HEK293 (cell line): Measurements from ENCODE around the gene TAS1R1.

Experiments
- CTCF ChIA-PET: fragments of 350-600 bp; formaldehyde crosslinking; extraction: SDS; loops from one replicate; lab custom pipeline; 2021; ENCODE audit warnings: antibody characterized with exemption; lab: Yijun Ruan, JAX
- POLR2A ChIA-PET: fragments of 300-600 bp; formaldehyde crosslinking; extraction: SDS; loops from one replicate; lab custom pipeline; 2020; ENCODE audit warnings: antibody characterized with exemption, inconsistent platforms; lab: Yijun Ruan, JAX
- H3K27ac ChIP-seq: fragments of 200-500 bp; sonication (Bioruptor generic); 2 replicates; pipeline ENCODE4 v1.5.1; 2014; ENCODE audit warnings: low read depth, low read length, control low read depth, inconsistent platforms; ENCODE audit errors: extremely low read depth
- H3K36me3 ChIP-seq, 2 experiments: fragments of 200-500 bp in 1 of 2; sonication (Bioruptor generic) in 1 of 2; 1 replicate in 1 of 2; 2 replicates in 1 of 2; pipeline ENCODE4 v1.5.1; 2014 to 2017; ENCODE audit warnings: inconsistent platforms in 2 of 2, low read length in 2 of 2; ENCODE audit not compliant: control insufficient read depth in 2 of 2, insufficient read depth in 1 of 2
- H3K4me1 ChIP-seq: fragments of 200-500 bp; sonication (Bioruptor generic); 2 replicates; pipeline ENCODE4 v1.5.1; 2014; ENCODE audit warnings: mild to moderate bottlenecking, low read length, inconsistent platforms; ENCODE audit not compliant: control insufficient read depth, insufficient read depth
- H3K4me3 ChIP-seq: 2 replicates; pipeline ENCODE4 v1.5.1; 2011; ENCODE audit warnings: low read depth, mild to moderate bottlenecking, control low read depth, low read length, moderate library complexity
- H3K9me3 ChIP-seq: fragments of 200-500 bp; sonication (Bioruptor generic); 2 replicates; pipeline ENCODE4 v1.5.1; 2014; ENCODE audit warnings: low read depth, low read length, inconsistent platforms; ENCODE audit not compliant: control insufficient read depth, insufficient read depth
- TRIM28 ChIP-seq: IDR thresholded peaks from 2 replicates; pipeline ENCODE4 v1.6.1; 2011; ENCODE audit warnings: low read length, control low read depth, borderline replicate concordance
- ZBTB8A ChIP-seq: fragments of 450-650 bp; formaldehyde crosslinking; IDR thresholded peaks from 2 replicates; pipeline ENCODE4 v1.5.1; 2016; ENCODE audit warnings: missing biosample characterization, missing genetic modification characterization
- ZFHX2 ChIP-seq: fragments of 450-650 bp; formaldehyde crosslinking; conservative IDR thresholded peaks from 2 replicates; pipeline ENCODE4 v1.5.1; 2016; ENCODE audit warnings: missing biosample characterization, missing genetic modification characterization
- ZFP41 ChIP-seq: fragments of 450-650 bp; formaldehyde crosslinking; IDR thresholded peaks from 2 replicates; pipeline ENCODE4 v1.5.1; 2016; ENCODE audit warnings: missing biosample characterization, missing genetic modification characterization, borderline replicate concordance
- ZNF112 ChIP-seq: fragments of 450-650 bp; formaldehyde crosslinking; IDR thresholded peaks from 2 replicates; pipeline ENCODE4 v1.5.0; 2017; ENCODE audit warnings: missing biosample characterization, missing genetic modification characterization
- ZNF121 ChIP-seq: fragments of 450-650 bp; formaldehyde crosslinking; IDR thresholded peaks from 2 replicates; pipeline ENCODE4 v1.5.1; 2016; ENCODE audit warnings: missing biosample characterization, missing genetic modification characterization
- ZNF157 ChIP-seq: fragments of 450-650 bp; formaldehyde crosslinking; IDR thresholded peaks from 2 replicates; pipeline ENCODE4 v1.5.1; 2016; ENCODE audit warnings: missing biosample characterization, missing genetic modification characterization
- ZNF202 ChIP-seq: fragments of 450-650 bp; formaldehyde crosslinking; IDR thresholded peaks from 2 replicates; pipeline ENCODE4 v1.5.1; 2016; ENCODE audit warnings: missing biosample characterization, missing genetic modification characterization, borderline replicate concordance
- ZNF248 ChIP-seq: fragments of 450-650 bp; formaldehyde crosslinking; IDR thresholded peaks from 2 replicates; pipeline ENCODE4 v1.5.1; 2017; ENCODE audit warnings: missing biosample characterization, missing genetic modification characterization
- ZNF266 ChIP-seq: fragments of 450-650 bp; formaldehyde crosslinking; IDR thresholded peaks from 2 replicates; pipeline ENCODE4 v1.5.1; 2016; ENCODE audit warnings: missing biosample characterization, missing genetic modification characterization, low read depth
- ZNF354C ChIP-seq: fragments of 450-650 bp; formaldehyde crosslinking; IDR thresholded peaks from 2 replicates; pipeline ENCODE4 v1.5.1; 2016; ENCODE audit warnings: missing biosample characterization, missing genetic modification characterization, low read depth, borderline replicate concordance
- ZNF391 ChIP-seq: fragments of 450-650 bp; formaldehyde crosslinking; IDR thresholded peaks from 2 replicates; pipeline ENCODE4 v1.5.1; 2016; ENCODE audit warnings: low read depth, missing biosample characterization, missing genetic modification characterization, borderline replicate concordance
- ZNF404 ChIP-seq: fragments of 450-650 bp; formaldehyde crosslinking; IDR thresholded peaks from 2 replicates; pipeline ENCODE4 v1.5.1; 2017; ENCODE audit warnings: missing biosample characterization, missing genetic modification characterization
- ZNF48 ChIP-seq: fragments of 450-650 bp; formaldehyde crosslinking; IDR thresholded peaks from 2 replicates; pipeline ENCODE4 v1.5.1; 2016; ENCODE audit warnings: missing biosample characterization, missing genetic modification characterization
- ZNF529 ChIP-seq: fragments of 450-650 bp; formaldehyde crosslinking; IDR thresholded peaks from 2 replicates; pipeline ENCODE4 v1.5.1; 2017; ENCODE audit warnings: missing genetic modification characterization, missing biosample characterization; ENCODE audit not compliant: insufficient replicate concordance
- ZNF600 ChIP-seq: fragments of 450-650 bp; formaldehyde crosslinking; IDR thresholded peaks from 2 replicates; pipeline ENCODE4 v1.5.1; 2016; ENCODE audit warnings: missing biosample characterization, missing genetic modification characterization
- TF ChIP-seq, protein P1 (sequence below): fragments of 450-650 bp; formaldehyde crosslinking; IDR thresholded peaks from 2 replicates; pipeline ENCODE4 v1.5.0; 2017; ENCODE audit warnings: missing biosample characterization, missing genetic modification characterization, borderline replicate concordance
- TF ChIP-seq, protein P2 (sequence below): fragments of 450-650 bp; formaldehyde crosslinking; optimal IDR thresholded peaks from 2 replicates; pipeline ENCODE3; 2016; ENCODE audit warnings: missing biosample characterization, mild to moderate bottlenecking, missing genetic modification characterization

Gene TAS1R1

DNA sequence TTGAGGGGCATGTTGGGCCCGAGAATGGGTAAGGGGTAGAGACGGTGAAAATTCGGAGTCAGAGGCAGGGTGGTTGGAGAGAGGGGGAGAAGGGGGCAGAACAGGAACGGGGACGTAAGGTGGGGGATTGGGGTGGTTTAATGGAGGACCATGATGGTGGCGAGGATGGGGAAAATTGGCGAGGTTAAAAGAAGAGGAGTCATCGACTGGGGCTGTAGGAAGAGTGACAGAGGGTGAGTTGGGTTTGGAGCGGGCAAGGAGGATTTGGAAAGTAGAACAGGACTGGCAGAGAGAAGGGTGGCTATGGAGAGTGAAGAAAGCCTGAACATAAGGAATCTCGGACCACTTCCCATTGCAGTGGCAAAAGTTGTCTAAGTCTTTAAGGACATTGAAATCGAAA is 13.9 kb downstream of the TAS1R1 start:
- POLR2A ChIA-PET, result no interaction called here
- CTCF ChIA-PET, result interaction anchor here (0.8 kb wide), 1 partner anchor 14 kb away, joined by 3 read pairs; the partner anchor contains the start of gene TAS1R1
- TF ChIP-seq ZNF157 (tag by site-specific recombination) (no peak), ZNF391 (tag by site-specific recombination) (no peak)
- TF ChIP-seq, all 188 proteins: peak for 0
- no peaks in the 10 kb centered on the region for H3K9me3 ChIP-seq
- no peak overlapping the region for H3K27ac ChIP-seq
- no peaks in the 10 kb centered on the region for H3K36me3 ChIP-seq
- no peaks in the 10 kb centered on the region for H3K4me1 ChIP-seq
- no peak overlapping the region for H3K4me3 ChIP-seq

DNA sequence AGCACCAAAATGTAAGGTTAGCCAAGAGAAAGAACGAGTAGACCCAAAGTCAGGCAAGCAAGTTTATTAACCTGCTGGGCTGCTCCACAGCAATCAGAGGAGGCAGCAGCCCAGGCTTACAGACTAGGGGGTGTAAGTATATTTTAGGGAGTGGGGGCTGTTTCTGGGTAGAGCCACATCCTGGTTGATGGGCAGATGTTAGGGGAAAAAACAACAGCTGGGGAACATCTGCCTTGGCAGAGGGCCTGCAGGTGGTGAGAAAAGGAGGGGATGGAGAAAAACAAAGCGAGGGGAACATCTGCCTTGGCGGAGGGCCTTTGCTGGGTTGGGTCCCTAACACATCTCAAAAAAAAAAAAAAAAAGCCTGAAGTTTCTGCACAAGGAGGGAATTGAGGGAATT is 15.0 kb downstream of the TAS1R1 start:
- TF ChIP-seq, protein P1, sequence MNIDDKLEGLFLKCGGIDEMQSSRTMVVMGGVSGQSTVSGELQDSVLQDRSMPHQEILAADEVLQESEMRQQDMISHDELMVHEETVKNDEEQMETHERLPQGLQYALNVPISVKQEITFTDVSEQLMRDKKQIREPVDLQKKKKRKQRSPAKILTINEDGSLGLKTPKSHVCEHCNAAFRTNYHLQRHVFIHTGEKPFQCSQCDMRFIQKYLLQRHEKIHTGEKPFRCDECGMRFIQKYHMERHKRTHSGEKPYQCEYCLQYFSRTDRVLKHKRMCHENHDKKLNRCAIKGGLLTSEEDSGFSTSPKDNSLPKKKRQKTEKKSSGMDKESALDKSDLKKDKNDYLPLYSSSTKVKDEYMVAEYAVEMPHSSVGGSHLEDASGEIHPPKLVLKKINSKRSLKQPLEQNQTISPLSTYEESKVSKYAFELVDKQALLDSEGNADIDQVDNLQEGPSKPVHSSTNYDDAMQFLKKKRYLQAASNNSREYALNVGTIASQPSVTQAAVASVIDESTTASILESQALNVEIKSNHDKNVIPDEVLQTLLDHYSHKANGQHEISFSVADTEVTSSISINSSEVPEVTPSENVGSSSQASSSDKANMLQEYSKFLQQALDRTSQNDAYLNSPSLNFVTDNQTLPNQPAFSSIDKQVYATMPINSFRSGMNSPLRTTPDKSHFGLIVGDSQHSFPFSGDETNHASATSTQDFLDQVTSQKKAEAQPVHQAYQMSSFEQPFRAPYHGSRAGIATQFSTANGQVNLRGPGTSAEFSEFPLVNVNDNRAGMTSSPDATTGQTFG (tag by site-specific recombination), result no peak
- TF ChIP-seq ZNF404 (tag by site-specific recombination), result no peak
- no peak for TF ChIP-seq ZFP41 (tag by site-specific recombination)
- TF ChIP-seq ZNF266 (tag by site-specific recombination), result no peak
- no peak for TF ChIP-seq ZNF112 (tag by site-specific recombination)
- no peak for TF ChIP-seq ZBTB8A (tag by site-specific recombination)
- no peak for TF ChIP-seq ZNF48 (tag by site-specific recombination)
- TF ChIP-seq ZFHX2 (tag by site-specific recombination), result no peak
- Histone ChIP-seq H3K9me3 (no peaks in the 10 kb centered on the region), H3K27ac (no peak overlapping the region), H3K4me3 (no peak overlapping the region), H3K4me1 (no peaks in the 10 kb centered on the region), H3K36me3 (no peaks in the 10 kb centered on the region)
- ChIA-PET CTCF (interaction anchor here (0.8 to 1.7 kb wide), 2 partner anchors 15 kb away, joined by 3 to 8 read pairs; partner anchors contain the start of gene TAS1R1), POLR2A (interaction anchor here (1.5 kb wide), 1 partner anchor 10 kb away, joined by 8 read pairs; the partner anchor contains the start of gene ZBTB48)

DNA sequence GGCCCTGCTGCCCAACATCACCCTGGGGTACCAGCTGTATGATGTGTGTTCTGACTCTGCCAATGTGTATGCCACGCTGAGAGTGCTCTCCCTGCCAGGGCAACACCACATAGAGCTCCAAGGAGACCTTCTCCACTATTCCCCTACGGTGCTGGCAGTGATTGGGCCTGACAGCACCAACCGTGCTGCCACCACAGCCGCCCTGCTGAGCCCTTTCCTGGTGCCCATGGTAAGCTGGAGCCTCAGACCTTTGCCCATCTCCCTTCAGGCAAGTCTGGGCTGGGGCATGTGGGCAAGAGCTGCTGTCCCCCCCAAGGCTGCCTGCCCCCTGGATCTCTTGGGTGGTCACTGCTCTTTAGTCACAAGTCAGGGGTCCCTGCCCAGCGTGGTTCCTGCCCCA is 15.9 kb downstream of the TAS1R1 start:
- no peaks in the 10 kb centered on the region for H3K4me1 ChIP-seq
- TF ChIP-seq ZNF248, result no peak
- TF ChIP-seq ZNF202 (tag by site-specific recombination), result no peak
- no peak for TF ChIP-seq ZNF600 (tag by site-specific recombination)
- no peak for TF ChIP-seq ZNF354C (tag by site-specific recombination)
- no peak for TF ChIP-seq ZNF529 (tag by site-specific recombination)
- TF ChIP-seq, protein P2, sequence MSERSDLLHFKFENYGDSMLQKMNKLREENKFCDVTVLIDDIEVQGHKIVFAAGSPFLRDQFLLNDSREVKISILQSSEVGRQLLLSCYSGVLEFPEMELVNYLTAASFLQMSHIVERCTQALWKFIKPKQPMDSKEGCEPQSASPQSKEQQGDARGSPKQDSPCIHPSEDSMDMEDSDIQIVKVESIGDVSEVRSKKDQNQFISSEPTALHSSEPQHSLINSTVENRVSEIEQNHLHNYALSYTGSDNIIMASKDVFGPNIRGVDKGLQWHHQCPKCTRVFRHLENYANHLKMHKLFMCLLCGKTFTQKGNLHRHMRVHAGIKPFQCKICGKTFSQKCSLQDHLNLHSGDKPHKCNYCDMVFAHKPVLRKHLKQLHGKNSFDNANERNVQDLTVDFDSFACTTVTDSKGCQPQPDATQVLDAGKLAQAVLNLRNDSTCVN (tag by site-specific recombination), result no peak
- peak; percentile 61; the same call in 1 of the 2 replicates for TF ChIP-seq TRIM28
- no peak for TF ChIP-seq ZNF121 (tag by site-specific recombination)
- ChIA-PET CTCF (interaction anchor here (0.9 to 1.7 kb wide), 2 partner anchors 9 to 16 kb away, joined by 6 to 8 read pairs; partner anchors contain the start of genes TAS1R1 and ZBTB48), POLR2A (interaction anchor here (1.5 kb wide), 1 partner anchor 9 kb away, joined by 8 read pairs; the partner anchor contains the start of gene ZBTB48)
- no peak overlapping the region for H3K4me3 ChIP-seq
- no peaks in the 10 kb centered on the region for H3K36me3 ChIP-seq
- no peak overlapping the region for H3K27ac ChIP-seq
- no peaks in the 10 kb centered on the region for H3K9me3 ChIP-seq
